Hepatic stellate cell (primary cell): ENCODE results near the gene TMCO2.
"Not testable (repeated sequence)": the region's sequence is repeated elsewhere in the genome, so short reads cannot be mapped to it uniquely, and the experiment has no call there.

Experiments
- DNase-seq: peaks from one replicate; pipeline ENCODE4 v3.0.0; 2011; ENCODE audit warnings: low spot score

The TMCO2 gene

GRCh38 chr1:40247655-40248054, at the start of gene TMCO2:
Gene TMCO2, plus strand, starts transcription at chr1:40247937. Its CDS starts 57 bp downstream, at chr1:40247994.
- DNase-seq: no peak

- DNase-seq: no peak
Observed at GRCh38 chr1:40199126-40199525, 48.6 kb upstream of the TMCO2 start.

- DNase-seq: no peak
Observed at GRCh38 chr1:40204856-40205255, 42.9 kb upstream of the TMCO2 start.

- no peak for DNase-seq
Observed at GRCh38 chr1:40210511-40211204, 37.1 kb upstream of the TMCO2 start.

GRCh38 chr1:40218333-40218732, 29.4 kb upstream of the TMCO2 start:
- no peak for DNase-seq

- not testable (repeated sequence) for DNase-seq
Observed at GRCh38 chr1:40221471-40221905, 26.2 kb upstream of the TMCO2 start.

GRCh38 chr1:40221977-40222772, 25.6 kb upstream of the TMCO2 start:
- DNase-seq: no peak

- no peak for DNase-seq
Observed at GRCh38 chr1:40224040-40224439, 23.7 kb upstream of the TMCO2 start.

GRCh38 chr1:40226192-40226591, 21.5 kb upstream of the TMCO2 start:
- no peak for DNase-seq

- DNase-seq: no peak
Observed at GRCh38 chr1:40232444-40232843, 15.3 kb upstream of the TMCO2 start.

- DNase-seq: no peak
Observed at GRCh38 chr1:40239626-40240025, 8.1 kb upstream of the TMCO2 start.

GRCh38 chr1:40240390-40240789, 7.3 kb upstream of the TMCO2 start:
- DNase-seq: no peak

- DNase-seq: no peak
Observed at GRCh38 chr1:40241362-40241761, 6.4 kb upstream of the TMCO2 start.

- no peak for DNase-seq
Observed at GRCh38 chr1:40243351-40243750, 4.4 kb upstream of the TMCO2 start.

GRCh38 chr1:40244138-40244744, 3.5 kb upstream of the TMCO2 start:
- DNase-seq: no peak

- DNase-seq: no peak
Observed at GRCh38 chr1:40245686-40246085, 2.1 kb upstream of the TMCO2 start.

GRCh38 chr1:40248412-40248811, 675 bp downstream of the TMCO2 start:
- DNase-seq: no peak

- no peak for DNase-seq
Observed at GRCh38 chr1:40251456-40251855, 3.7 kb downstream of the TMCO2 start.

GRCh38 chr1:40252601-40253000, 4.9 kb downstream of the TMCO2 start:
- DNase-seq: no peak

- DNase-seq: no peak
Observed at GRCh38 chr1:40255231-40255630, 7.5 kb downstream of the TMCO2 start.

- DNase-seq: no peak
Observed at GRCh38 chr1:40256401-40257084, 8.8 kb downstream of the TMCO2 start.

GRCh38 chr1:40257313-40257687, 9.6 kb downstream of the TMCO2 start:
- no peak for DNase-seq
